ENCODE data around the gene MT1E.

MT1E gene

GRCh38 chr16:56636616-56637413 is 11.2 kb downstream of the MT1E start:
- Histone ChIP-seq H3K36me3 (ENCODE audit: low read depth) (no peaks in the 10 kb centered on the region), H3K27ac (ENCODE audit: poor library complexity, severe bottlenecking) (no peak overlapping the region), H3K4me1 (ENCODE audit: insufficient read depth, poor library complexity, severe bottlenecking) (no peaks in the 10 kb centered on the region), H3K9me3 (ENCODE audit: severe bottlenecking) (no peaks in the 10 kb centered on the region), H3K4me3 (ENCODE audit: severe bottlenecking) (no peak overlapping the region), H3K27me3 (ENCODE audit: insufficient read depth, poor library complexity, severe bottlenecking) (no peaks in the 10 kb centered on the region)
- TF ChIP-seq CTCF (IDR thresholded peaks at IDR 0.05; ENCODE audit: poor library complexity, severe bottlenecking) = no peak
- DNase-seq (ENCODE audit: low spot score) (no peak), ATAC-seq (ENCODE audit: low read depth) (0 out of 3 replicates have a peak, but pooled peaks have one; percentile 39)

GRCh38 chr16:56637814-56638750 is 12.5 kb downstream of the MT1E start, which contains the start of gene MT1A:
Gene MT1A (plus strand): TSS chr16:56638666. CDS start chr16:56638739, 73 bp downstream.
- DNase-seq (ENCODE audit: low spot score) (no peak), ATAC-seq (ENCODE audit: low read depth) (no peak)
- Histone ChIP-seq H3K36me3 (ENCODE audit: low read depth) (no peaks in the 10 kb centered on the region), H3K4me3 (ENCODE audit: severe bottlenecking) (no peak within 1 kb of the TSS), H3K27me3 (ENCODE audit: insufficient read depth, poor library complexity, severe bottlenecking) (no peaks in the 10 kb centered on the region), H3K9me3 (ENCODE audit: severe bottlenecking) (no peaks in the 10 kb centered on the region), H3K4me1 (ENCODE audit: insufficient read depth, poor library complexity, severe bottlenecking) (no peaks in the 10 kb centered on the region), H3K27ac (ENCODE audit: poor library complexity, severe bottlenecking) (no peak within 1 kb of the TSS)
- TF ChIP-seq CTCF (IDR thresholded peaks at IDR 0.05; ENCODE audit: poor library complexity, severe bottlenecking) = no peak

GRCh38 chr16:56639045-56639444 is 13.5 kb downstream of the MT1E start:
- H3K9me3 ChIP-seq (ENCODE audit: severe bottlenecking) = no peaks in the 10 kb centered on the region
- H3K36me3 ChIP-seq (ENCODE audit: low read depth) = no peaks in the 10 kb centered on the region
- no peaks in the 10 kb centered on the region for H3K4me1 ChIP-seq (ENCODE audit: insufficient read depth, poor library complexity, severe bottlenecking)
- DNase-seq (ENCODE audit: low spot score) = no peak
- ATAC-seq (ENCODE audit: low read depth) = no peak
- no peak overlapping the region for H3K4me3 ChIP-seq (ENCODE audit: severe bottlenecking)
- no peak overlapping the region for H3K27ac ChIP-seq (ENCODE audit: poor library complexity, severe bottlenecking)
- H3K27me3 ChIP-seq (ENCODE audit: insufficient read depth, poor library complexity, severe bottlenecking) = no peaks in the 10 kb centered on the region
- no peak for TF ChIP-seq CTCF (IDR thresholded peaks at IDR 0.05; ENCODE audit: poor library complexity, severe bottlenecking)

- TF ChIP-seq CTCF (IDR thresholded peaks at IDR 0.05; ENCODE audit: poor library complexity, severe bottlenecking) = no peak
- DNase-seq (ENCODE audit: low spot score) (no peak), ATAC-seq (ENCODE audit: low read depth) (no peak)
- no peak overlapping the region for H3K27ac ChIP-seq (ENCODE audit: poor library complexity, severe bottlenecking)
- no peaks in the 10 kb centered on the region for H3K4me1 ChIP-seq (ENCODE audit: insufficient read depth, poor library complexity, severe bottlenecking)
- no peaks in the 10 kb centered on the region for H3K36me3 ChIP-seq (ENCODE audit: low read depth)
- no peak overlapping the region for H3K4me3 ChIP-seq (ENCODE audit: severe bottlenecking)
- no peaks in the 10 kb centered on the region for H3K27me3 ChIP-seq (ENCODE audit: insufficient read depth, poor library complexity, severe bottlenecking)
- no peaks in the 10 kb centered on the region for H3K9me3 ChIP-seq (ENCODE audit: severe bottlenecking)
Observed at GRCh38 chr16:56640076-56640475, 14.5 kb downstream of the MT1E start.

Measured in RWPE2 (cell line).